K562 (cell line): Measurements from ENCODE around the gene DMAC1. TPM values are rescaled to one million over a fixed set of nuclear protein-coding genes. Genes with fewer than 3 reads are reported as not detected.

Experiments
- HDAC1 ChIP-seq, 2 experiments: fragments of 450-650 bp; IDR thresholded peaks; 2 replicates each; pipeline ENCODE4 v1.6.1; 2016 to 2017; ENCODE audit warnings: inconsistent platforms in 1 of 2, mild to moderate bottlenecking in 1 of 2, moderate library complexity in 1 of 2
- HDAC6 ChIP-seq: IDR thresholded peaks from 2 replicates; pipeline ENCODE4 v1.6.1; 2012; ENCODE audit warnings: low read depth, mild to moderate bottlenecking, control low read depth, inconsistent platforms, low read length, moderate library complexity
- L3MBTL2 ChIP-seq: fragments of 450-650 bp; IDR thresholded peaks from 2 replicates; pipeline ENCODE4 v1.6.1; 2016; ENCODE audit warnings: mild to moderate bottlenecking, moderate library complexity
- MAFK ChIP-seq: IDR thresholded peaks from 2 replicates; pipeline ENCODE4 v1.6.1; 2011; ENCODE audit warnings: low read length, improper control_type of control experiment
- MGA ChIP-seq: fragments of 450-650 bp; IDR thresholded peaks from 2 replicates; pipeline ENCODE4 v1.6.1; 2016; ENCODE audit warnings: mild to moderate bottlenecking, moderate library complexity
- POLR3A ChIP-seq: IDR thresholded peaks from 2 replicates; pipeline ENCODE4 v1.6.1; 2011; ENCODE audit warnings: borderline replicate concordance, mild to moderate bottlenecking, moderate library complexity; ENCODE audit not compliant: insufficient read length, insufficient read depth; ENCODE audit errors: extremely low read depth
- PRDM10 ChIP-seq: fragments of 450-650 bp; IDR thresholded peaks from 2 replicates; pipeline ENCODE4 v1.6.1; 2018; ENCODE audit not compliant: partially characterized antibody
- USF2 ChIP-seq: sonication (generic); formaldehyde crosslinking; IDR thresholded peaks from 2 replicates; pipeline ENCODE4 v1.5.0; 2020; ENCODE audit warnings: missing genetic modification reagents
- YBX1 ChIP-seq: fragments of 450-650 bp; IDR thresholded peaks from 2 replicates; pipeline ENCODE4 v1.7.1; 2016; ENCODE audit warnings: mild to moderate bottlenecking
- ZNF764 ChIP-seq: fragments of 250-450 bp; sonication (Bioruptor Pico); IDR thresholded peaks from 2 replicates; pipeline ENCODE4 v1.4.0; 2020; ENCODE audit warnings: low read depth, mild to moderate bottlenecking, moderate library complexity
- ZNF77 ChIP-seq: fragments of 250-450 bp; sonication (Bioruptor Pico); IDR thresholded peaks from 2 replicates; pipeline ENCODE4 v1.5.0; 2020
- polyA plus RNA-seq, 8 experiments: library from polyadenylated mRNA; depleted of rRNA in 4 of 8; stranded (reverse) in 5 of 8; unstranded in 3 of 8; fragments of >200 nt; fragmentation: Nextera tagmentation in 2 of 8; fragmentation: Illumina TruSeq in 1 of 8; extraction: Ambion mirVana in 2 of 8; extraction: Trizol in 1 of 8; gene quantifications; 2 replicates each; pipeline versions ENCODE4 v1.2.1 to v1.2.3, GENCODE V29; 2011 to 2014; ENCODE audit warnings: inconsistent platforms in 1 of 8, missing spikeins in 1 of 8
- total RNA-seq, 7 experiments: library from RNA; depleted of rRNA in 6 of 7; stranded (reverse); fragments of >200 nt in 6 of 7; fragmentation: Illumina TruSeq in 2 of 7; extraction: Trizol in 2 of 7; gene quantifications; 2 replicates each; pipeline versions ENCODE4 v1.2.1 to v1.2.3, GENCODE V29; 2011 to 2021; ENCODE audit warnings: low replicate concordance in 1 of 7

Gene DMAC1
- total and polyA plus RNA-seq, 9 of the 15 experiments (the other 6 are each of a cell fraction or from before 2014, with no cell fraction given), result 15.9 to 94.4 (median 38.4) TPM

- TF ChIP-seq HDAC6, result no peak
- peak in 1 of 2 experiments; percentile 80; a peak in 2 of 4 replicates for TF ChIP-seq HDAC1 (IDR thresholded peaks at IDR 0.05)
- peak; percentile 38; the same call in 1 of the 2 replicates for TF ChIP-seq USF2 (CRISPR knock-in tag)
- TF ChIP-seq MGA, result 0 out of 2 replicates have a peak, but pooled peaks have one; percentile 16
- no peak for TF ChIP-seq ZNF764 (CRISPR knock-in tag)
- TF ChIP-seq POLR3A, result no peak
- TF ChIP-seq PRDM10, result no peak
- TF ChIP-seq MAFK, result no peak
- no peak; the same call in 1 of the 2 replicates for TF ChIP-seq L3MBTL2
- TF ChIP-seq YBX1, result no peak
- no peak for TF ChIP-seq ZNF77
Observed at GRCh38 chr9:7799234-7799943, at the start of gene DMAC1 (continued).
